Astrocyte (in vitro differentiated cells and primary cell): ENCODE measurements around the gene HEXIM1.

Experiments used
- EZH2 ChIP-seq: IDR thresholded peaks from 2 replicates; pipeline ENCODE4 v1.6.1; 2012; ENCODE audit warnings: mild to moderate bottlenecking, low read length, inconsistent platforms; ENCODE audit not compliant: insufficient read depth
- TF ChIP-seq, protein P1 (sequence below): IDR thresholded peaks from 2 replicates; pipeline ENCODE4 v1.5.1; 2011; ENCODE audit warnings: low read depth, mild to moderate bottlenecking, inconsistent platforms, low read length, moderate library complexity; ENCODE audit not compliant: insufficient read depth

DNA sequence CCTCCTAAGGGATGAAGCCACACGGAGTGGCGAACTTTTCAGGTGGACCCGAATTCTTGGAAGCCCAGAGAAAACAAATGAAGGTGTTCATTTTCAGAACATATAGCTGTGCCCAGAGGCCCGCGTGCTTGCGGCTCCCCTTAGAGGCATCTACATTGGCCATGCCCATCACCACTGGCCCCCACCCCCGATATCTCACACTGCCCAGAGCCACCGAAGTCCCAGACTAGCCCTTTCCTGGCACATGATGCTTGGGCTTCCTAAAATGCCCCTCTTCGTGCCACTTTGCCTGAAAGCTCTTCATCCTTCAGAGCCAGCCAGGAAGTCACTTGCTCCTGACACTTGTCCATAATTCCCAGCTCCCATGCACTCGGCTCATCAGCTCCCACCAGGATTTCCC is 2.1 kb upstream of the HEXIM1 start:
- TF ChIP-seq, protein P1, sequence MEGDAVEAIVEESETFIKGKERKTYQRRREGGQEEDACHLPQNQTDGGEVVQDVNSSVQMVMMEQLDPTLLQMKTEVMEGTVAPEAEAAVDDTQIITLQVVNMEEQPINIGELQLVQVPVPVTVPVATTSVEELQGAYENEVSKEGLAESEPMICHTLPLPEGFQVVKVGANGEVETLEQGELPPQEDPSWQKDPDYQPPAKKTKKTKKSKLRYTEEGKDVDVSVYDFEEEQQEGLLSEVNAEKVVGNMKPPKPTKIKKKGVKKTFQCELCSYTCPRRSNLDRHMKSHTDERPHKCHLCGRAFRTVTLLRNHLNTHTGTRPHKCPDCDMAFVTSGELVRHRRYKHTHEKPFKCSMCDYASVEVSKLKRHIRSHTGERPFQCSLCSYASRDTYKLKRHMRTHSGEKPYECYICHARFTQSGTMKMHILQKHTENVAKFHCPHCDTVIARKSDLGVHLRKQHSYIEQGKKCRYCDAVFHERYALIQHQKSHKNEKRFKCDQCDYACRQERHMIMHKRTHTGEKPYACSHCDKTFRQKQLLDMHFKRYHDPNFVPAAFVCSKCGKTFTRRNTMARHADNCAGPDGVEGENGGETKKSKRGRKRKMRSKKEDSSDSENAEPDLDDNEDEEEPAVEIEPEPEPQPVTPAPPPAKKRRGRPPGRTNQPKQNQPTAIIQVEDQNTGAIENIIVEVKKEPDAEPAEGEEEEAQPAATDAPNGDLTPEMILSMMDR, result no peak
- no peak for TF ChIP-seq EZH2
